Endometrial microvascular endothelial cells (primary cell): ENCODE results near the gene PCBP1. TPM values are rescaled to one million over a fixed set of nuclear protein-coding genes. Genes with fewer than 3 reads are reported as not detected.

ENCODE experiments used
- in situ Hi-C: cut with HindIII; loops from 2 replicates; pipeline ENCODE4 v1.10.0; 2017; ENCODE audit warnings: low sequenced_read_pairs, low pct_unique_long_range_greater_than_20kb; ENCODE audit errors: inconsistent ontology term
- total RNA-seq: library from RNA; depleted of rRNA; stranded (reverse); fragments of >200 nt; gene quantifications from one replicate; pipeline ENCODE4 v1.2.3, GENCODE V29; 2015; ENCODE audit errors: inconsistent ontology term

The PCBP1 gene
- total RNA-seq, 1 donor from 2014 or later, result 154 TPM

DNA sequence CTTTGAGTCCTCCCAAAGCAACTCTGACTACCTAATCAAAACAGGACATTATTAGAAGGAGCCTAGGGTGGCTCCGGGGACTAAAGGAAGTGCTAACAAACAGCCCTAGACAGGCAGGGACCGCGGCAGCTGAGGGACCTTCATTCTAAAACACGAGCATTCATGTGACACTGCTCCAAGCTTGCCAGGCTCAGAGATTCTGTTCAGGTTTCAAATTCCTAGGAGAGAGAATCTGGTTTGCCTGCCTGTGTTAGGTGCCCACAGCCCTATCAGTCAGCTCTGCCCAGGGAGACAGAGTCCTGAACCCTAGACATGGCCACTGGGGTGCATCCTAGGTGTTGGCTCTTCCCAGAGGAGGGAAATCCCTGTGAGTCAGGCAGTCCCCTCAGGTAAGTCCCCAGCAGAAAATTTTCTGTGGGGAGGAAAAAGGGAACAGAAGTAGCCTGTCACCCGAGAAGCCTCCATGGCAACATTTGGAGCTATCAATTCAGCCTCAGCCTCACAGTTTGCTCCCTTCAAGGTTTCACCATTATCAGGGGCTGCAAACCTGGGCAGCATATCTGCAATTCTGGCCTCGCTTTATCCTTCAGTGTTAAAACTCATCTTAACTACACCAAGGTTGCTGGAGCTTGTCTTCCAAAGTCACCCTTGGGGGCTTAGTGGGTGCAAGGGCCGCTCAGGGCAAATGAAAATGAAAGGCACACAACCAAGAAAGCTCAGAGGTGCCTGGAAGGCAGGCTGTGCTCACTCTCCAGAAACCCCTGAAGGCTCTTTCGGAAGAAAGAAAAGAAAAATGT is 28.6 kb downstream of the PCBP1 start:
- in situ Hi-C loops, result no loop called here

DNA sequence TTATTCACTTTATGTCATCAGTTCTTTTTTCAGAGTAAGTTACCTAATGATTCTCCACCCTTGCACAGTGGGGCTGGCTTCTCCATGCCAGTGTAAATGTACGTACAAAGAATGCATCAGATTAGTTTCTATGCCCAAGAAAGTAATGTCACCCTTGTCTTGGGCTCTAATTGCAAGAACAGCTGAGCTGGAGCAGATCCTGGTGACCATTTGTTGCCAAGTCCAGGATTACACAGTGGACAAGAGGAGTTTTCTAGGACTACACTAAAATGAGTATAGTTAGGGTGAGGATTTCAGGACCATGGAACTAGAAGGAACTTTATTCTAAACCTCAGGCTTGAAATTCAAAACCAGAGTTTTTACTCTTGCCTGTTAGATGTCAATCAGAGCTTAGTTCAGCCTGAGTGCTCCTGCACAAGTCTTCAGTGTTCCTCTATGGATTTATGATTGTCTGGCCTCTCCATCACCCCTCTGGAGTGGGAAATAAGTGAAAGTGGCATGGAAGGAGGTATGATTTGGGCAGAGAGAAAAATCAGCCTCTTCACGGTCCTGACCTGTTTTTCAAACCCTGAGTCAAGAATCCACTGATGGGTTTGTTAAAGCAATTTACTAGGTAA is 29.8 kb downstream of the PCBP1 start:
- in situ Hi-C loops, result no loop called here

DNA sequence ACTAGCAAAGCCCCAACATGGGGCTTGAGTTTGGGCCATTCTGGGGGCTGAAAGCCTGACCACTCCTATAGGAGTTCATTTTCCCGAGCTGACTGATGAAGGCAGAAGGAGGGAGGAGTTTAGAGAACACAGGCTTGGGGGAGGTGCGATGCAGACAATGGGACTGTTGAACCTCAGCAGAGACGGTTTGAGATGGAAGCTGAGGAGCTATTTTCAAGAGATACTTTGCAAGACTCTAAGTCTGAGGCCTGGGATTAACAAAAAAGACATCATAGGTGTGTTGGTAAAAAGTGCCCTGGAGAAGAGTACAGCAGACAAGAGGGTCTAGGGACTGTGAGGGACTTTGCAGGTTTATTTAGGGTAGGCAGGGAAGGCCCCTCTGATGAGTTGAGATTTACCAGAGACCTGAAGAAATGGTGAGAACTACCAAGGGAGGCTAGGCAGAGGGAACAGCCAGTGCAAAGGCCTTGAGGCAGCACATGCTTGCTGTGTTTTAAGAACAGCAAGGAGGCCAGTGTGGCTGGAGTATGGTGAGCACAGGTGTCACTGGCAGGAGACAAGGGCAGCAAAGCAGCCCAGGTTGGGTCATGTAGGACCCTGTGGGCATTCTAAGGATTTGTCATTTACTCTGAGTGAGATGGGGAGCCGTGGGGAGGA is 31.6 kb downstream of the PCBP1 start:
- in situ Hi-C loops, result no loop called here

DNA sequence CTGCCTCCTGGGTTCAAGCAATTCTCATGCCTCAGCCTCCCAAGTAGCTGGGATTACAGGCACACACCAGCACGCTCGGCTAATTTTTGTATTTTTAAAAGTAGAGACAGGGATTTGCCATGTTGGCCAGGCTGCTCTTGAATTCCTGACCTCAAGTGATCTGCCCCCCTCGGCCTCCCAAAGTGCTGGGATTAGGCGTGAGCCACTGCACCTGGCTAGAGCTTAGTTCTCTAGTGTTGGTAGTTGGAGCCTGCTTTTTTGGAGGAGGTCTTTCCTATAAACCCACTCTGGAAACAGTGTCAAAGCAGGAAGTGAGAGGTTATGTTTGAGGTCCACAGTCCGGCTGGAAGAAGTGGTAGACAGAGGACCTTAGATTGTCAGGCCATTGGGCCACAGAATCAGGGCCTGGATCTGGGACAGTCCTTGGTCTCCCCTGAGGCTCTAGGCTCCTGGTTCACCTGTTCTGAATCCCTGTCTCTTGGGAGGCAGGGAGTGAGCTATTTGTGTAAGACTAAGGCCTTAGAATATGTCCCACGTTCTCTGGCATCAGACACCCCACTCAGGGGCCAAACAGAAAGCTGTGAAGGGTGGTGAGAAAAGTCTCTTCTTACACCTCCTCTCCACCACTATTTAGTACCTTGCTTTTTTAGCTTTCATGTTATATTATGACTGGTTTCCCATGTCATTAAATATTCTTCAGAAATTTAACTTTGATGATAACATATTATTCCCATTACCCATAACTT is 34.5 kb downstream of the PCBP1 start:
- in situ Hi-C loops, result no loop called here

DNA sequence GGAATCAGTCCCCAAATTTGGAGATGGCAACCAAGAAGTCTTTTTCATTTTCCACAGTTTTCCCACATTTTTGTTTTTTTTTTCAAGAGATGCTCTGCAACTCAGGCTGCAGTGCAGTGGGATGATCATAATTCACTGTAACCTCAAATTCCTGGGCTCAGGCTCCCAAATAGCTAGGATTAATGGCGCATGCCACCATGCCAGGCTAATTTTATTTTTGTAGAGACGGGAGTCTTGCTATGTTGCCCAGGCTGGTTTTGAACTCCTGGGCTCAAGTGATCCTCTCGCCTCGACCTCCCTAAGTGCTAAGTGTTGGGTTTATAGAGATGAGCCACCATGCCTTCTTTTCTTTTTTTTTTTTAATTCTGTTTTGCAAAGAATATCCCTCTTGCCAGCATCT is 35.2 kb downstream of the PCBP1 start:
- in situ Hi-C loops, result no loop called here

DNA sequence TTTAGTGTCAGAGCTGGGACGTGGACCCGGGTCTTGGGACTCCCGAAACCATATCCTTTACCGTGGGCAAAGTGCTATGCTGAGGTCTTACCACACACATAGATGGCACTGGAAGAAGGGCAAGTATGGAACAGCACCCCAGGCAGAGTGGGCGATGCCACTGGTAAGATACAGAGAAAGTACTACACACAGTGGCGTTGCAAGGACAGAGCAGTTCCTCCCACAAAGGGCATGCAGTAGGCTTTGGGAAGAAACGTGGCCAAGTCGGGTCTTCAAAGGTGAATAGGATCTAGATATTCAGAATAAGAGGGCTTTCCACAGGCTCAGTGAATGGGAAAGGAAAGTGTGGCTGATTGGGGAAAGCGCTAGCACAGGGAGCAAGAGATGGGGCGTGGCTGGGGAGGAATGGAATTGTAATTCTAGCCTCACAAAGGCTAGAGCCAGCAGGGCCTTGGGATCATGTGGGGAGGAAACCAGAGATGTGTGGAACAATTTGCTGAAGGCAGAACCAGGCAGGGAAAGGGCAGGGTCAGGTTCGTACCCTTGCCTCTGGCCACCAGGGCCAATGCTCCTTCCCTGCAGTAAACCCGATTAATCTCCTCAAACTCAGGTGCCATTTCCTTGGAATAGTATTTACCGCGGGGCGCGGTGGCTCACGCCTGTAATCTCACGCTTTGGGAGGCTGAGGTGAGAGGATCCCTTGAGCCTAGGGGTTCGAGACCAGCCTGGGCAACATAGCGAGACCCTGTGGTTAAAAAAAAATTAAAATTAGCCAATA is 36.0 kb downstream of the PCBP1 start:
- in situ Hi-C loops, result no loop called here

DNA sequence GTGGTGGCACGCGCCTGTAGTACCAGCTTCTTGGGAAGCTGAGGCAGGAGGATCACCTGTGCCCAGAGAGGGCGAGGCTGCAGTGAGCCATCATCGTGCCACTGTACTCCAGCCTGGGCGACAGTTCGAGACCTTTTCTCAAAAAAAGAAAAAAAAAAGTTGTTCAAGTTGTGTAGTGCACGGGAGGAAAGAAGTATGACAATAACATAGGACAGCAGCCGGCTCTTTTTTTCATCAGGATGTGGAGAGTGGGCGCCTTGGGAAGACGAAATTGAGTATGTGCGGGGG is 36.5 kb downstream of the PCBP1 start:
- in situ Hi-C loops, result no loop called here

DNA sequence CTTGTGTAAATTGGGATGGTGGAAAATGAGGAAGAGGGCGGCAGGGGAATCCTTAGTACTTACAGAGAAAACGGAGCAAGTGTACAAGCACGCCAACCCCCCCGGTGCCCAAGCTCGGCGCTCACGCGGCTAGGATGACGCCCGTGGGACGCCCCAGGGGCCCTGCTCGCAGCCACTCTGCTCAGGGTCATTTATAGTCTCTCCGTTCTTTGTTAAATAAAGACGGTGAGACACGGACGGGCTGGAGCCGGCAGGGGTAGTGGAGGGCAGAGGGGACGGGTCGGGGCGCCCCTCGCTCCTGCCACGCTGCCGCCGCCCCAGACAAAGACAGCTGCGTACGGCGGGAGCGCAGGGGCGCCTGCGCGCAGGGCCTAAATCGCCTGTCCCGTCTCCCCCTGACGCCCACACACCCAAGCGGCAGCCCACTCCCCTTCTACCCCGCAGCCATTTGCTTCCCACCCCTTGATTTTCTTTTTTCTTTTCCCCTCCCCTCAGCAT is 37.8 kb downstream of the PCBP1 start:
- in situ Hi-C loops, result loop anchor here (25.0 kb wide), 1 partner anchor 213 kb away; the partner anchor contains the start of gene MXD1

DNA sequence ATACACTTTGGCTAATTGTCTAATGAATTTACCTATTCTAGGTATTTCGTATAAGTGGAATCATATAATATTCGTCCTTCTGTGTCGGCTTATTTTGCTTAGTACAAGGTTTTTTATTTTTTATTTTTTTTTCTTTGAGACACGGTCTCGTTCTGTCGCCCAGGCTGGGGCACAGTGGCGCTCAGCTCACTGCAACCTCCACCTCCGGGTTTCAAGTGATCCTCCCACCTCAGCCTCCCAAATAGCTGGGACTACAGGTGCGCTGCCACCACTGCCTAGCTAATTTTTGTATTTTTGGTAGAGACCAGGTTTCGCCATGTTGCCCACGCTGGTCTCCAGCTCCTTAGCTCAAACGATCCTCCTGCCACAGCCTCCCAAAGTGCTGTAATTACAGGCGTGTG is 38.2 kb downstream of the PCBP1 start:
- in situ Hi-C loops, result loop anchor here (25.0 kb wide), 1 partner anchor 213 kb away; the partner anchor contains the start of gene MXD1

DNA sequence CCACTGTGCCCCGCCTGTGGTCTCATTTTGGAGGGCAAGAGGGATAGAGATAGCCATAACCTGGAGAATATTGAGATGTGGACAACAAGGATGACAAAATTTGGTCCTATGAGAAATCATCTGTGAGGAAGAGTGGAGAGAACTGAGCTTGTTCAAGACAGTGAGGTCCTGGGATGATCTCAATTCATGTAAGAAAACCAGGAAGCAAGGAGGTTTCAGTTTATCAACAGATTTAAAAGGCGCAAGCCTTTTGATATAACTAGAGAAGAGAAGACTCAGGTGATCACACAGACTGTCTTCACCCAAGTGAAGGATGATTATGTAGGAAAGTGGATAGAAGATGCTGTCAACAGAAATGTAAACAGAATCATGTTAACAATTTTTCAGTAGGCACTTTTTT is 39.1 kb downstream of the PCBP1 start:
- in situ Hi-C loops, result loop anchor here (25.0 kb wide), 1 partner anchor 214 kb away; the partner anchor contains the start of gene MXD1

DNA sequence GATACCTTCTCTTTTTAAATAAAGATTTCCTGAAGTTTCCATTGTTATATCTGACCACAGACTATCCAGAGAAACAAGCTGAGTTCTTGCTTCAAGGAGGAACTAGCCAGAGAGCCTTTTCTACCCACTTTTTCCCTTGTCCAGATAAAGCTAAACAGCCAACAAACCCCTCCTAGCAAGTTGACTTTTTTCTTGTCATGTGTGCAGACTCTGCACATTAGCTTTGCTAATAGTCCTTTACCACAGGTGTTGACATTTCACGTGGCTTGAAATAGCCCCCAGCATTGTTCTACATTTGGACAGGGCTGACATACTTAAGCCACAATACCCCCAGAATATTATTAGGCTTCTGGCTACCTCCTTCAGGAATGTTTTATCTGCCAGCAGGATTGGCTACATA is 40.7 kb downstream of the PCBP1 start:
- in situ Hi-C loops, result loop anchor here (25.0 kb wide), 1 partner anchor 216 kb away; the partner anchor contains the start of gene MXD1

DNA sequence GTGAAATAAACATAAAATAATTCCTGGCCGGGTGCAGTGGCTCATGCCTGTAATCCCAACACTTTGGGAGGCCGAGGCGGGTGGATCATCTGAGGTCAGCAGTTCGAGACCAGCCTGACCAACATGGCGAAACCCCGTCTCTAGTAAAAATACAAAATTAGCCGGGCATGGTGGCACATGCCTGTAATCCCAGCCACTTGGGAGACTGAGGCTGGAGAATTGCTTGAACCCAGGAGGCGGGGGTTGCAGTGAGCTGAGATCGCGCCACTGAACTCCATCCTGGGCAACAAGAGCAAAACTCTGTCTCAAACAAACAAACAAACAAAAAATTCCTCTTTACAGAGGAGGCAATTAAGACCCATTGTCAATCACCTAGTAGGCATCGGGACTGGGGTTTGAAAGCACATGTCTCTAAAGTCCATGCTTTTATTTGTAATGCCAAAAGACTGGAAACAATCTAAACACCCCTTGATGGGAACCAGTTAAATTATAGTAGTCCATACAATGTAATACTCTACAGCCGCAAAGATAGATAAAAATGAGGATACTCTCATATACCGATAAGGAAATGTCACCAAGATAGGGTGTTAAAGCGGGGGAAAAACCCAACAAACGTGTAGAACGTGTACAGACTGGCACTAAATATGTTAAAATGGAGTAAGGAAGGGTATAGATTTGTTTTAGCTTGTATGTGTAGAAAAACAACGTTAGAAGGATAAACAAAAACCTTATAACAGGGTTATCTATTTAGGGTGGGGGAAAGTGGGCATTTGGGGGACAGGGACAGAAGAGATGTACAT is 44.3 kb downstream of the PCBP1 start:
- in situ Hi-C loops, result loop anchor here (25.0 kb wide), 1 partner anchor 219 kb away; the partner anchor contains the start of gene MXD1

DNA sequence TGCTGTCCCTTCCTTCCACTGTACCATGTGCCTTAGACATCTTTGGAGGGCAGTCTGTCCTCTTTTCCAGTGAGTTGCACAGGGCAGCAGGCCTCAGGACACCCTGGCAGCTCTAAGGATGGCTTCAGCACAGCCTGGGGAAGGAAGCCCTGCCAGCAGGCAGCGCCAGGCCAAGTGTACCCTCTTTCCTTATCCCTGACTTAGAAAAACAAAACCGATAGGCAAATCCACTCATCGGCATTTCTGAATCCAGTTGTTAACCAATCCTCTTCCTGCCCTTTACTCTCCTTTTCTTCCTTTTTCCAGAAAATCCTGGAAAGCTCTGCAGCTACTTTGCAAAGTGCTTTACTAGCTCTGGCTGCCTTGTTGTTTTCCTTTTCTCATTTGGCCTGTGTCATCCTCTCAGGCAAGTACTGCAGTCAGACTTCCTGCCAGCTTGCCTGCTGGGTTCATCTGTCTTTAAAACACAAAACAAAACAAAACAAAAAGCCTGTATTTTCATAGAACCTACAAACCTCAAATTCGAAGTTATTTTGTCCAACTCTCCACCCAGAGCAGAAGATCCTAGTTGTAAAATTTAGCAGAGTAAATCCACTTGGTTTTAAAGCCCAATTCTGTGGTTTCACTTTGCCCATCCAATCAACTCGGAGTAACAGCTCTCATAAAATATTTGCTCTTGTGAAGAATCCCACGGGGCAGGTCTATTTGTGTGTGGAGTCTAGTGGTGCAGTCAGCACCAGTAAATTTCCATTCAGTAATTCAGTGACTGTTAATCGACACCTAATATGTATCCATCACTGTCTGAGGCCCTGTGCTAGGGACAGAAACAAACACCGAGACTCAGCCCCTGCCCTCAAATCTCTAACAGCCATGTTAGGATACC is 45.2 kb downstream of the PCBP1 start:
- in situ Hi-C loops, result loop anchor here (25.0 kb wide), 1 partner anchor 220 kb away; the partner anchor contains the start of gene MXD1

DNA sequence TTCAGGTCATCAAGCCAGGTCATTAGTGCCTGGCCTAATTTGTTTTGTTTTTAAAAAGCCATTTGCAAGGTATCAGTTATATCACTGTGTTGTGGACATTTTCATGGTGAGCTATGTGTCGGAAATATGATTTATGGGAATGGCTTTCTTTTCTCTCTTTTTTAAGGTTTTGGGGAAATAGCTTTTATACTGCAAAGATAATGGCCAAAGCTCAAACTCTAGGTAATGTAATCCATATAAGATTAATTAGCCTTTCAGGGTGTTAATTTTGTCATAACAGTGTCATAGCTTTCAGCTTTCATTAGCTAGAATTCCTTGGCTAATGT is 45.8 kb downstream of the PCBP1 start:
- in situ Hi-C loops, result loop anchor here (25.0 kb wide), 1 partner anchor 221 kb away; the partner anchor contains the start of gene MXD1

DNA sequence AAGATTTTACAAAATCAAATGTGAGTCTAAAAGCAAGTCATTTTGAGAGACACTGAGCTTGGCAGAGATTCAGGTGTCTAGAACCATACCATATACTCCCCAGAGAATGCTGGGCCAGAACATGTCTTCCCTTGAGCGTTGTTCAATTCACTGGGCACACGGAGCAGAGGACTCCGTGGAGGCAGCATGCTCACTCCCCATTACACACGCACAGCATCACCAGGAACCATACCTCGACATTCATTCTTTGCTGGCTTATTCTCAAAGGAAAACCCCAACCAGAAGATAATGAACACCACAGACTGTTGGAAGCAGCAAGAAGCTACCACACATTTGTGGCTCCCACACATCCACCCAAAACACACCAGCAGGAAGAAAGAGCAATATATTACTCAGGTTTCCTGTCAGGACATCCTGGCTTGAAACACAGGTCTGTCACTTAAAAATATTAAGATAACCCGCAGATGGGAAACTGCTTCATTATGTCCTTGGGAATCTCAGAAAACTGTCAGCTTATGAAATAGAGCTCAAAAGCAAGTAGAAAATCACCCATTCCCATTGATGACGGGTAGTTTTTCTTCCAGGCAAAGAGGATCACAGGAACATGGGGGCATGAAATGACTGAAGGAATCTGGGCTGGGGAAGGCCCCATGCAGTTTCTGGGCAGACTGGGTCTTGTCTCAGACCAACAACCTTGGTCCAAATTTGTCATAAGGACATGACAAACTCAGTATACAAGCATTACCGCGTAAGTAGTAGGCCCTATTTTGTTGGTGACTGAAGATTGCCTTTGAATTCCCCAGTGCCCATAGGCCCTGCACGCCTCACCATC is 46.4 kb downstream of the PCBP1 start:
- in situ Hi-C loops, result loop anchor here (25.0 kb wide), 1 partner anchor 221 kb away; the partner anchor contains the start of gene MXD1
